ENCODE results near the gene FOSB. TPM values are rescaled to one million over a fixed set of nuclear protein-coding genes. Genes with fewer than 3 reads are reported as not detected.
A peak's percentile ranks its signal among the peaks of the same experiment; 100 is the strongest.

The FOSB gene
- total RNA-seq, 3 donors from 2014 or later = 0.58 to 10.3 (median 1.6) TPM

- no peaks in the 10 kb centered on the region for H3K9me3 ChIP-seq
- intact Hi-C loops (cut with DNase I, micrococcal nuclease) = no loop called here
- no peak for DNase-seq
Observed at GRCh38 chr19:45505151-45505995, 37.6 kb downstream of the FOSB start.

GRCh38 chr19:45505996-45506245 is 38.1 kb downstream of the FOSB start:
- intact Hi-C loops (cut with DNase I, micrococcal nuclease) = no loop called here
- DNase-seq = no peak
- no peak for ATAC-seq

More at GRCh38 chr19:45505151-45505995, 37.6 kb downstream of the FOSB start:
- Histone ChIP-seq H3K36me3 (ENCODE audit: low read depth) (no peaks in the 10 kb centered on the region), H3K4me1 (ENCODE audit: low read depth) (peaks cover 19% of the 10 kb centered on the region), H3K4me3 (no peak overlapping the region)
- TF ChIP-seq CTCF (IDR thresholded peaks at IDR 0.05) = no peak
- no peak for ATAC-seq

GRCh38 chr19:45506246-45506988 is 38.6 kb downstream of the FOSB start:
- intact Hi-C loops (cut with DNase I, micrococcal nuclease) = no loop called here
- H3K4me1 ChIP-seq (ENCODE audit: low read depth) = peaks cover 29% of the 10 kb centered on the region
- H3K36me3 ChIP-seq (ENCODE audit: low read depth) = no peaks in the 10 kb centered on the region
- ATAC-seq (peak; percentile 83), DNase-seq (peak; percentile 98)
- H3K9me3 ChIP-seq = no peaks in the 10 kb centered on the region
- H3K4me3 ChIP-seq = peak overlapping the region; percentile 88
- TF ChIP-seq CTCF (IDR thresholded peaks at IDR 0.05) = peak; percentile 66

More at GRCh38 chr19:45505996-45506245, 38.1 kb downstream of the FOSB start:
- no peak overlapping the region for H3K4me3 ChIP-seq
- peaks cover 24% of the 10 kb centered on the region for H3K4me1 ChIP-seq (ENCODE audit: low read depth)
- H3K36me3 ChIP-seq (ENCODE audit: low read depth) = no peaks in the 10 kb centered on the region
- H3K9me3 ChIP-seq = no peaks in the 10 kb centered on the region
- no peak for TF ChIP-seq CTCF (IDR thresholded peaks at IDR 0.05)

- peak; percentile 78 for ATAC-seq
- Histone ChIP-seq H3K36me3 (ENCODE audit: low read depth) (no peaks in the 10 kb centered on the region), H3K4me1 (ENCODE audit: low read depth) (peaks cover 37% of the 10 kb centered on the region), H3K9me3 (no peaks in the 10 kb centered on the region), H3K4me3 (peak within 1 kb of the TSS; percentile 88)
- peak; percentile 95 to 97 (median 95) for DNase-seq
- intact Hi-C loops (cut with DNase I, micrococcal nuclease) = no loop called here
- no peak for TF ChIP-seq CTCF (IDR thresholded peaks at IDR 0.05)
Observed at GRCh38 chr19:45506989-45507871, 39.4 kb downstream of the FOSB start, which contains the start of gene VASP. TSS of gene VASP (plus strand) at chr19:45507479. CDS start at chr19:45507772, 293 bp downstream.

- H3K4me3 ChIP-seq = peak overlapping the region; percentile 88
- DNase-seq (no peak), ATAC-seq (no peak)
- H3K9me3 ChIP-seq = no peaks in the 10 kb centered on the region
- no peak for TF ChIP-seq CTCF (IDR thresholded peaks at IDR 0.05)
- H3K36me3 ChIP-seq (ENCODE audit: low read depth) = no peaks in the 10 kb centered on the region
- intact Hi-C loops (cut with DNase I, micrococcal nuclease) = loop anchor here in 1 of 2 donors (2.0 kb wide), 1 partner anchor 15 kb away; no protein-coding TSS in a partner anchor
- H3K4me1 ChIP-seq (ENCODE audit: low read depth) = peaks cover 44% of the 10 kb centered on the region
Observed at GRCh38 chr19:45507872-45508416, 40.1 kb downstream of the FOSB start.
